Testis (tissue), 3 donors: ENCODE data around the gene SAMD4A. TPM values are rescaled to one million over a fixed set of nuclear protein-coding genes. Genes with fewer than 3 reads are reported as not detected.

Source experiments
- DNase-seq: peaks from one replicate; pipeline ENCODE4 v3.0.0-alpha.2; 2019
- H3K27ac ChIP-seq, 2 donors: fragments of 200-600 bp; sonication (generic); one replicate each; pipeline ENCODE4 v1.5.1; 2019
- H3K27me3 ChIP-seq: fragments of 200-600 bp; sonication (generic); one replicate; pipeline ENCODE4 v1.5.1; 2019
- H3K36me3 ChIP-seq: fragments of 200-600 bp; sonication (generic); one replicate; pipeline ENCODE4 v1.5.1; 2017; ENCODE audit warnings: low read depth; ENCODE audit errors: missing control alignments
- H3K4me1 ChIP-seq: fragments of 200-600 bp; sonication (generic); one replicate; pipeline ENCODE4 v1.5.1; 2019
- H3K4me3 ChIP-seq, 2 donors: fragments of 200-600 bp; sonication (generic); one replicate each; pipeline ENCODE4 v1.5.1; 2017 to 2019
- H3K9me3 ChIP-seq: fragments of 200-600 bp; sonication (generic); one replicate; pipeline ENCODE4 v1.5.1; 2017
- CTCF ChIP-seq, 3 experiments: fragments of 450-650 bp in 2 of 3; fragments of 200-600 bp in 1 of 3; sonication (generic) in 1 of 3; IDR thresholded peaks; one replicate each; pipeline ENCODE4 v1.5.1; 2016 to 2019; ENCODE audit warnings: antibody characterized with exemption in 3 of 3, mild to moderate bottlenecking in 2 of 3, moderate library complexity in 1 of 3
- POLR2A ChIP-seq: fragments of 450-650 bp; IDR thresholded peaks from one replicate; pipeline ENCODE4 v1.6.1; 2017; ENCODE audit warnings: antibody characterized with exemption, mild to moderate bottlenecking, moderate library complexity
- WGBS, 2 donors: methylation state at CpG; one replicate each; pipeline ENCODE4 v1.1.5; 2018; 5-methylcytosine and 5-hydroxymethylcytosine counted together
- intact Hi-C: fragments of 100-400 bp; cut with DNase I; formaldehyde crosslinking; loops from one replicate; pipeline ENCODE4 v1.15.1; 2023; ENCODE audit warnings: low total_unique reads
- polyA plus RNA-seq: library from polyadenylated mRNA; stranded (reverse); fragments of 350-450 nt; fragmentation: Illumina TruSeq; extraction: RNeasy Lipid Tissue Mini Kit (QIAGEN cat#74804); gene quantifications from one replicate; pipeline ENCODE4 v1.2.3, GENCODE V29; 2014; ENCODE audit warnings: low read depth, low replicate concordance; ENCODE audit not compliant: insufficient read depth
- total RNA-seq, 2 donors: library from RNA; depleted of rRNA; stranded (reverse); fragments of >200 nt; gene quantifications; one replicate each; pipeline ENCODE4 v1.2.3, GENCODE V29; 2016

SAMD4A gene
- total and polyA plus RNA-seq, 3 donors from 2014 or later: 103 to 369 (median 259) TPM

GRCh38 chr14:54837508-54838149 is 270.7 kb downstream of the SAMD4A start:
- H3K4me1 ChIP-seq: no peaks in the 10 kb centered on the region
- H3K9me3 ChIP-seq: no peaks in the 10 kb centered on the region
- H3K4me3 ChIP-seq: no peak overlapping the region
- TF ChIP-seq POLR2A (no peak), CTCF (IDR thresholded peaks at IDR 0.05) (no peak)
- no peaks in the 10 kb centered on the region for H3K36me3 ChIP-seq
- H3K27me3 ChIP-seq: no peaks in the 10 kb centered on the region
- intact Hi-C loops: no loop called here
- DNase-seq: no peak
- whole genome bisulfite sequencing, 2 donors: 93 to 100% methylated on average over 2 of the region's 2 CpGs
- H3K27ac ChIP-seq: no peak overlapping the region

DNA sequence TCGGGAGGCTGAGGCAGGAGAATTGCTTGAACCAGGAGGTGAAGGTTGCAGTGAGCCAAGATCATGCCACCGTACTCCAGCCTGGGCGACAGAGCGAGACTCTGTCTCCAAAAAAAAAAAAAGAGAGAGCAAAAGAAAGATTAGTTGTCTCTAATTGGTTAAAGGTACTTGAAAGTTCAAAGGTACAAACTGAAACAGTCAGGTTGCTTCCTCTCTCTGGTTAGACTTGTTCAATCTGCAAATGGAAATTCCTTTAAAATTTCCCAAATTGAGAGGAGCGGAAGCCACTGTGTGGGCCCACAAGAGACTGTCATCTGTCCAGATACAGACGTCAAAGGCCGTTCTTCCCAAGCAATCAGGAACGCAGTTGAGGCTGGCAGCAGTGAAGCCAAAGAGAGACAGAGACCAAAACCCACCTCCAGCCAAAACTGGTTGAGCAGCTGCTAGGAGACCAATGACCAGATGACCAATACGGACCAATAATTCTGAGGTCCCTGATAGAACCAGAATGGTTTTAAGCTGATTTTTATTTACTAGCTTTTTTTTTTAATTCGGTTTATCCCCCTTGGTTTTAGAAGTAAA is 272.1 kb downstream of the SAMD4A start:
- TF ChIP-seq CTCF (IDR thresholded peaks at IDR 0.05): no peak
- TF ChIP-seq POLR2A: no peak
- Histone ChIP-seq H3K9me3 (no peaks in the 10 kb centered on the region), H3K27me3 (no peaks in the 10 kb centered on the region), H3K4me3 (no peak overlapping the region), H3K36me3 (no peaks in the 10 kb centered on the region), H3K4me1 (no peaks in the 10 kb centered on the region), H3K27ac (no peak overlapping the region)
- 89 to 93% methylated on average over 10 of the region's 10 CpGs for WGBS, 2 donors
- intact Hi-C loops: no loop called here
- no peak for DNase-seq

GRCh38 chr14:54839701-54840119 is 272.8 kb downstream of the SAMD4A start:
- Histone ChIP-seq H3K36me3 (no peaks in the 10 kb centered on the region), H3K4me3 (no peak overlapping the region), H3K4me1 (no peaks in the 10 kb centered on the region), H3K27me3 (no peaks in the 10 kb centered on the region), H3K9me3 (no peaks in the 10 kb centered on the region), H3K27ac (peak overlapping the region in 1 of 2 donors; percentile 52)
- 55 to 68% methylated on average over 3 of the region's 3 CpGs for WGBS, 2 donors
- intact Hi-C loops: no loop called here
- peak; percentile 30 for DNase-seq
- TF ChIP-seq POLR2A (no peak), CTCF (IDR thresholded peaks at IDR 0.05) (no peak)

- H3K9me3 ChIP-seq: no peaks in the 10 kb centered on the region
- no peaks in the 10 kb centered on the region for H3K36me3 ChIP-seq
- H3K27ac ChIP-seq: peak overlapping the region in 1 of 2 donors; percentile 52
- H3K4me3 ChIP-seq: no peak overlapping the region
- 35 to 62% methylated on average over 3 of the region's 3 CpGs for WGBS, 2 donors
- H3K27me3 ChIP-seq: no peaks in the 10 kb centered on the region
- intact Hi-C loops: no loop called here
- H3K4me1 ChIP-seq: no peaks in the 10 kb centered on the region
- no peak for TF ChIP-seq CTCF (IDR thresholded peaks at IDR 0.05)
- no peak for TF ChIP-seq POLR2A
- no peak for DNase-seq
Measured at GRCh38 chr14:54840336-54840735, 273.4 kb downstream of the SAMD4A start.

DNA sequence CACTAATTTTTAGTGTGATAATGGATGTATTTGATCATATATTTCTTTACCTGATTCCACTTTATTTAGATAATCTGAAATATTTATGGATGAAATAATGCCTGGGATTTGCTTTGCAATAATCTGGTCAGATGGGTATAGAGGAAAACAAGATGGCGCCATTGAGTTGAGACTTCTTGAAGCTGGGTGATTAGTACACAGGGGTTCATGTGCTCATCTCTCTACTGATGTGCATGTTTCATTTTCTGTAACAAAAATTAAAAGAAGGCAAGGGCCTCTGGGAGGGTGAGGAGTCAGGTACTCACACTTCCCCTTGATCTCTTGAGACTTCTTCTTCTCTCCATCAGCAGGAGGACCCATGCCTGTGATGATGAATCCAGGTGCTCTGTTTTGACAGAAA is 273.9 kb downstream of the SAMD4A start:
- WGBS, 2 donors: 93 to 97% methylated on average over 1 of the region's 1 CpG
- Histone ChIP-seq H3K4me3 (no peak overlapping the region), H3K9me3 (no peaks in the 10 kb centered on the region), H3K27ac (no peak overlapping the region), H3K36me3 (no peaks in the 10 kb centered on the region), H3K4me1 (no peaks in the 10 kb centered on the region), H3K27me3 (no peaks in the 10 kb centered on the region)
- intact Hi-C loops: no loop called here
- DNase-seq: no peak
- no peak for TF ChIP-seq POLR2A
- no peak for TF ChIP-seq CTCF (IDR thresholded peaks at IDR 0.05)
